Trophoblast cell (in vitro differentiated cells and primary cell): ENCODE measurements around the gene BUB1B.
"Not testable (repeated sequence)": the region's sequence is repeated elsewhere in the genome, so short reads cannot be mapped to it uniquely, and the experiment has no call there.

Source experiments
- DNase-seq, 2 donors: peaks; one replicate each; pipeline ENCODE4 v3.0.0-alpha.2; 2016
- H2AFZ ChIP-seq: 2 replicates; pipeline ENCODE4 v1.6.1; 2013; ENCODE audit warnings: low read length, moderate library complexity, mild to moderate bottlenecking; ENCODE audit not compliant: insufficient read depth, poor library complexity
- H2AK5ac ChIP-seq: 2 replicates; pipeline ENCODE4 v1.6.1; 2013; ENCODE audit warnings: mild to moderate bottlenecking, low read length
- H2BK120ac ChIP-seq: 2 replicates; pipeline ENCODE4 v1.6.1; 2013; ENCODE audit warnings: low read length, mild to moderate bottlenecking, moderate library complexity; ENCODE audit not compliant: insufficient read depth, poor library complexity
- H2BK12ac ChIP-seq: 2 replicates; pipeline ENCODE4 v1.6.1; 2013; ENCODE audit warnings: mild to moderate bottlenecking, low read length, moderate library complexity
- H2BK5ac ChIP-seq: 2 replicates; pipeline ENCODE4 v1.6.1; 2013; ENCODE audit warnings: low read length, low read depth, moderate library complexity, mild to moderate bottlenecking; ENCODE audit not compliant: poor library complexity
- H3K14ac ChIP-seq: 2 replicates; pipeline ENCODE4 v1.6.1; 2013; ENCODE audit warnings: mild to moderate bottlenecking, low read length
- H3K18ac ChIP-seq: 2 replicates; pipeline ENCODE4 v1.6.1; 2013; ENCODE audit warnings: mild to moderate bottlenecking, low read length
- H3K23ac ChIP-seq: 2 replicates; pipeline ENCODE4 v1.6.1; 2013; ENCODE audit warnings: low read length
- H3K27ac ChIP-seq: 2 replicates; pipeline ENCODE4 v1.5.1; 2013; ENCODE audit warnings: low read depth, mild to moderate bottlenecking, inconsistent platforms, low read length, moderate library complexity
- H3K27me3 ChIP-seq: 2 replicates; pipeline ENCODE4 v1.6.1; 2013; ENCODE audit warnings: inconsistent platforms, mild to moderate bottlenecking, low read length, moderate library complexity; ENCODE audit not compliant: insufficient read depth
- H3K36me3 ChIP-seq, 2 experiments: 1 replicate in 1 of 2; 2 replicates in 1 of 2; pipeline ENCODE4 v1.6.1; 2013; ENCODE audit warnings: low read length in 2 of 2, mild to moderate bottlenecking in 2 of 2, moderate library complexity in 1 of 2; ENCODE audit not compliant: insufficient read depth in 2 of 2, control insufficient read depth in 1 of 2
- H3K4ac ChIP-seq: 2 replicates; pipeline ENCODE4 v1.6.1; 2013; ENCODE audit warnings: low read depth, mild to moderate bottlenecking, low read length, moderate library complexity
- H3K4me1 ChIP-seq, 2 experiments: 1 replicate in 1 of 2; 2 replicates in 1 of 2; pipeline ENCODE4 v1.6.1; 2013; ENCODE audit warnings: low read length in 2 of 2, mild to moderate bottlenecking in 2 of 2, moderate library complexity in 1 of 2; ENCODE audit not compliant: insufficient read depth in 2 of 2, control insufficient read depth in 1 of 2
- H3K4me2 ChIP-seq: 2 replicates; pipeline ENCODE4 v1.6.1; 2013; ENCODE audit warnings: inconsistent platforms, mild to moderate bottlenecking, low read length, moderate library complexity
- H3K4me3 ChIP-seq: 2 replicates; pipeline ENCODE4 v1.5.1; 2013; ENCODE audit warnings: mild to moderate bottlenecking, low read depth, low read length, inconsistent platforms
- H3K79me1 ChIP-seq: one replicate; pipeline ENCODE4 v1.6.1; 2013; ENCODE audit warnings: low read length
- H3K79me2 ChIP-seq: 2 replicates; pipeline ENCODE4 v1.6.1; 2013; ENCODE audit warnings: low read length, mild to moderate bottlenecking; ENCODE audit not compliant: control insufficient read depth, insufficient read depth, poor library complexity
- H3K9ac ChIP-seq: 2 replicates; pipeline ENCODE4 v1.6.1; 2013; ENCODE audit warnings: mild to moderate bottlenecking, low read length
- H3K9me3 ChIP-seq: 2 replicates; pipeline ENCODE4 v1.6.1; 2013; ENCODE audit warnings: low read depth, mild to moderate bottlenecking, control low read depth, inconsistent platforms, low read length; ENCODE audit not compliant: insufficient read depth
- H4K12ac ChIP-seq: 2 replicates; pipeline ENCODE4 v1.6.1; 2013; ENCODE audit warnings: low read depth, mild to moderate bottlenecking, low read length, moderate library complexity
- H4K8ac ChIP-seq: 2 replicates; pipeline ENCODE4 v1.6.1; 2013; ENCODE audit warnings: low read depth, mild to moderate bottlenecking, low read length, moderate library complexity
- H4K91ac ChIP-seq: one replicate; pipeline ENCODE4 v1.6.1; 2013; ENCODE audit warnings: low read depth, mild to moderate bottlenecking, low read length, moderate library complexity
- WGBS: extraction: QIAGEN DNeasy Blood & Tissue Kit; methylation state at CpG from one replicate; pipeline ENCODE4 v1.1.7; 2013; ENCODE audit warnings: missing lambda C conversion rate; ENCODE audit not compliant: insufficient read length, insufficient coverage; ENCODE audit errors: extremely low coverage; 5-methylcytosine and 5-hydroxymethylcytosine counted together

The BUB1B gene

DNA sequence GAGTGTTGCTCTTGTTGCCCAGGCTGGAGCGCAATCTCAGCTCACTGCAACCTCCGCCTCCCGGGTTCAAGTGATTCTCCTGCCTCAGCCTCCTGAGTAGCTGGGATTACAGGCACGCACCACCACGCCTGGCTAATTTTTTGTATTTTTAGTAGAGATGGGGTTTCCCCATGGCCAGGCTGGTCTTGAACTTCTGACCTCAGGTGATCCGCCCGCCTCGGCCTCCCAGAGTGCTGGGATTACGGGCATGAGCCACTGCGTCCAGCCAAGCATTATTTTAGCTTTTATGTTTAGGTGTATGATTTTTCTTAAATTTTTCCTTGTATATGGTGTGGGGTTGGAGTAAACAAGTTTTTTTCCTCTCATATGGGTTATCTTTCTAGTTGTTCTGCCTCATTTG lies 6.5 kb downstream of the BUB1B start:
- not testable (repeated sequence) for H3K4me1 ChIP-seq, H3K79me2 ChIP-seq, H2BK12ac ChIP-seq, H3K23ac ChIP-seq, H2AFZ ChIP-seq, H2BK5ac ChIP-seq, H2AK5ac ChIP-seq, H4K12ac ChIP-seq, H3K27me3 ChIP-seq, H4K91ac ChIP-seq, H3K18ac ChIP-seq, H2BK120ac ChIP-seq, H3K27ac ChIP-seq, H3K9me3 ChIP-seq, H3K4me2 ChIP-seq, H4K8ac ChIP-seq, H3K4me3 ChIP-seq, H3K4ac ChIP-seq, DNase-seq, H3K14ac ChIP-seq, H3K79me1 ChIP-seq, H3K9ac ChIP-seq
- no CpG with 5 or more reads among the region's 10 CpGs for WGBS
- H3K36me3 ChIP-seq, result peaks cover 12 to 17% of the 10 kb centered on the region in 2 experiments

DNA sequence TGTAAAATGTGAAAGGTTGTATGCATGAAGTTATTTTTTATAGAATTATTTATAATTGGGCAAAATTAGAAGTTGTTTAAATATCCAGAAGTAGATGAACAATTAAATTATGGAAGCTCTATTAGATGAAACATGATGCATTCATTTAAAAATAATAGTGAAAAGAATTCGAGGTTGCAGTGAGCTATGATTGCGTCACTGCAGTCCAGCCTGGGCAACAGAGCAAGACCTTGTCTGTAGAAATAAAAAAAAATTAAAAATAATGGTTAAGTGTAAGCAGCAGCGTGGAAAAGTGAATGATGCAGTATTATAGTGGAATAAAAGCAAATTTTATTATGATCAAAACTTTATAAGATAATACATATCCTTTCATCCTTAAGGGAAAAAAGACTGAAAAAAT lies 14.3 kb downstream of the BUB1B start:
- Histone ChIP-seq H3K4me1 (no peaks in the 10 kb centered on the region), H3K36me3 (peaks cover 8 to 9% of the 10 kb centered on the region in 2 experiments), H4K8ac (no peak overlapping the region), H2BK5ac (no peak overlapping the region), H3K4ac (no peak overlapping the region), H3K4me2 (no peak overlapping the region), H3K27me3 (no peaks in the 10 kb centered on the region), H3K27ac (no peak overlapping the region), H3K79me1 (no peaks in the 10 kb centered on the region), H4K91ac (no peak overlapping the region), H2BK120ac (no peak overlapping the region), H2BK12ac (no peak overlapping the region), H2AFZ (no peak overlapping the region), H3K14ac (no peak overlapping the region), H3K9me3 (no peaks in the 10 kb centered on the region), H3K9ac (no peak overlapping the region), H3K79me2 (no peaks in the 10 kb centered on the region), H4K12ac (no peak overlapping the region), H3K4me3 (no peak overlapping the region), H2AK5ac (no peak overlapping the region), H3K23ac (no peak overlapping the region), H3K18ac (no peak overlapping the region)
- DNase-seq, result no peak
- no CpG with 5 or more reads among the region's 3 CpGs for WGBS

DNA sequence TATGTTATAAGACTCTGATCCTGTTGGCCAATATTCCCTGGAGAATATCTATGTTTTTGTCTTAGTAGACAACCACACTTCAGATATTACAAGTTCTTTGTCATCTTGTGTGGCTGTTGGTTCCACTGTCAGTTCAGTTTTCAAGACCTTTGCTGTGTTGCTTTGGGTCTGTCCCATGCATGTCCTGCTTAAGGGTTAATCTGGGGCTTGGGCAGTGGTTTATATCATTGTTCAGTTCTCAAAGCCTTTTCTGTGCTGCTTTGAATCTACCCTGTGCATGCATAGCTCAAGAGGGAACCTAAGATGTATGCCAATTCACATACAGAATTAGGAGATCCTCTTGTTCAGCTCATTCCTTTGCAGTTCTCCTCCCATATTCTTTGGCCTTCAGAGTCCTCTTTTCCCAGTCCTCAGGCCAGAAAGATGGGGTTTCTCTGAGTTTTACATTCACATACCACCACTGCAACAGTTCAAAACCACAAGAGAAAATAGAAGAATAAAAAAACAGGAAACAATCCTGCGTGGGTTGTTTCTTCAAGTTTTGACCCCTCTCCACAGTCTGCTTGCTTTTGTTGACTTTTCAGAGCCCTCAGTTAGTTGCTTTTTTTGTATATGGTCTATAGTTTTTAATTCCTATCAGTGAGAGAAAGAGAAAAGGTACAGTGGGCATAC lies 21.6 kb downstream of the BUB1B start:
- Histone ChIP-seq H3K23ac (peak overlapping the region; percentile 15), H3K79me1 (no peaks in the 10 kb centered on the region), H3K4me2 (no peak overlapping the region), H4K12ac (no peak overlapping the region), H3K36me3 (peaks cover 11 to 13% of the 10 kb centered on the region in 2 experiments), H3K4me1 (no peaks in the 10 kb centered on the region), H3K9ac (no peak overlapping the region), H3K27me3 (no peaks in the 10 kb centered on the region), H3K27ac (no peak overlapping the region), H3K18ac (no peak overlapping the region), H3K14ac (no peak overlapping the region), H2BK5ac (no peak overlapping the region), H2AFZ (no peak overlapping the region), H4K8ac (peak overlapping the region; percentile 19), H4K91ac (no peak overlapping the region), H2AK5ac (no peak overlapping the region), H3K4ac (no peak overlapping the region), H2BK120ac (no peak overlapping the region), H3K79me2 (no peaks in the 10 kb centered on the region), H2BK12ac (no peak overlapping the region), H3K9me3 (no peaks in the 10 kb centered on the region), H3K4me3 (no peak overlapping the region)
- DNase-seq, result no peak
- WGBS, result no CpG with 5 or more reads among the region's 1 CpG

DNA sequence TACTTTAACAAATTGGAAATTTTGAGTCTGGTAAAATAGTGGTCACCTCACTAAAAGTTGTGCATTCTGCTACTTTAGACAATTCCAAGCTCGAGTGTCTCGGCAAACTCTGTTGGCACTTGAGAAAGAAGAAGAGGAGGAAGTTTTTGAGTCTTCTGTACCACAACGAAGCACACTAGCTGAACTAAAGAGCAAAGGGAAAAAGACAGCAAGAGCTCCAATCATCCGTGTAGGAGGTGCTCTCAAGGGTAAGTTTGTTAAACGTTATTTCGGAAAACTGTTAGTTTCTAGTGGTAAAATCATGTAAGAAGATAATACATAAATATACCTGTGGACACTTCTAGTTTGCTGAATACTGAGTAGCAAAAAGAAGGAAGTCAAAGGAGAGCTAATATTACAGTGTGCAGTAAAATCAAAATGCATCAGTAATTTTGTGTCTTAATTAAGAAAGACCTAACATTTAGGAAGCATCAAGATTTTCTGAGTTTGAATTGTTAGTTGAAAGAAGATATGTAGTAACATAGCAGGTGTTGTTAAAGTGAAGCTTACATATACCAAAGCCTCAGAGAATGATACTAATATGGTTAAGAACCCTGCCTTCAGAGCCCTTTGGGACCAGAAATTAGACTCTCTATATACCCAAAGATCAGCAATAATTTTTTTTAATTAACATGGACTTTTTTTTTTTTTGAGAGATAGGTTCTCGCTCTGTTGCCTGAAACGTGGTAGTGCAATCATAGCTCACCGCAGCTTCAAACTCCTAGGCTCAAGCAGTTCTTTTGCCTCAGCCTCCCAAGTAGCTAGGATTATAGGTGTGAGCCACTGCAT lies 23.0 kb downstream of the BUB1B start:
- Histone ChIP-seq H4K91ac (no peak overlapping the region), H4K12ac (no peak overlapping the region), H3K27ac (no peak overlapping the region), H3K79me2 (no peaks in the 10 kb centered on the region), H3K79me1 (no peaks in the 10 kb centered on the region), H2AFZ (no peak overlapping the region), H2BK5ac (no peak overlapping the region), H3K9me3 (no peaks in the 10 kb centered on the region), H4K8ac (no peak overlapping the region), H3K23ac (no peak overlapping the region), H3K4ac (no peak overlapping the region), H3K4me3 (no peak overlapping the region), H3K9ac (no peak overlapping the region), H3K4me1 (no peaks in the 10 kb centered on the region), H3K4me2 (no peak overlapping the region), H3K14ac (no peak overlapping the region), H3K27me3 (no peaks in the 10 kb centered on the region), H3K36me3 (peaks cover 14 to 15% of the 10 kb centered on the region in 2 experiments), H2BK12ac (no peak overlapping the region), H3K18ac (no peak overlapping the region), H2AK5ac (no peak overlapping the region), H2BK120ac (no peak overlapping the region)
- no peak for DNase-seq
- WGBS, result no CpG with 5 or more reads among the region's 9 CpGs
